Stomach (tissue), 9 donors: Measurements from ENCODE around the gene RRAD. TPM values are rescaled to one million over a fixed set of nuclear protein-coding genes. Genes with fewer than 3 reads are reported as not detected.
A peak's percentile ranks its signal among the peaks of the same experiment; 100 is the strongest.

Experiments used
- DNase-seq, 2 donors: peaks; one replicate each; pipeline versions ENCODE4 v3.0.0 to v3.0.0-alpha.2; 2013 to 2019
- H3K27ac ChIP-seq, 5 donors: fragments of 200-600 bp in 4 of 5; sonication (generic) in 4 of 5; one replicate each; pipeline ENCODE4 v1.5.1; 2013 to 2019; ENCODE audit warnings: mild to moderate bottlenecking in 1 of 5, moderate library complexity in 1 of 5
- H3K27me3 ChIP-seq, 3 donors: fragments of 200-600 bp; sonication (generic); one replicate each; pipeline ENCODE4 v1.5.1; 2017 to 2019; ENCODE audit warnings: mixed run types in 1 of 3
- H3K36me3 ChIP-seq, 4 donors: fragments of 200-600 bp; sonication (generic); 1 replicate in 3 of 4; 2 replicates in 1 of 4; pipeline ENCODE4 v1.5.1; 2016 to 2019
- H3K4me1 ChIP-seq, 4 donors: fragments of 200-600 bp; sonication (generic); one replicate each; pipeline ENCODE4 v1.5.1; 2016 to 2019
- H3K4me3 ChIP-seq, 4 donors: fragments of 200-600 bp; sonication (generic) in 3 of 4; one replicate each; pipeline ENCODE4 v1.5.1; 2016 to 2019; ENCODE audit warnings: mild to moderate bottlenecking in 1 of 4
- H3K9me3 ChIP-seq, 4 donors: fragments of 200-600 bp; sonication (generic); one replicate each; pipeline ENCODE4 v1.5.1; 2016 to 2019
- EP300 ChIP-seq: sonication (generic); formaldehyde crosslinking; IDR thresholded peaks from one replicate; pipeline ENCODE4 v1.6.1; 2017; ENCODE audit warnings: antibody characterized with exemption
- POLR2A ChIP-seq, 4 donors: fragments of 450-650 bp; IDR thresholded peaks; one replicate each; pipeline ENCODE4 v1.6.1; 2016; ENCODE audit warnings: antibody characterized with exemption in 4 of 4, control low read depth in 2 of 4, mild to moderate bottlenecking in 1 of 4, moderate library complexity in 1 of 4
- POLR2AphosphoS5 ChIP-seq, 3 donors: sonication (generic); formaldehyde crosslinking; IDR thresholded peaks; one replicate each; pipeline ENCODE4 v1.6.1; 2016; ENCODE audit warnings: antibody characterized with exemption in 3 of 3
- whole genome bisulfite sequencing, 5 donors: extraction: QIAGEN DNeasy Blood & Tissue Kit in 3 of 5; methylation state at CpG; one replicate each; pipeline versions ENCODE4 v1.1.5 to v1.1.7; 2013 to 2018; 5-methylcytosine and 5-hydroxymethylcytosine counted together
- intact Hi-C: fragments of 100-400 bp; cut with DNase I; formaldehyde crosslinking; loops from one replicate; pipeline ENCODE4 v1.15.1; 2023; ENCODE audit warnings: low total_unique reads
- polyA plus RNA-seq, 3 donors: library from polyadenylated mRNA; stranded (reverse); fragments of 200-250 nt; gene quantifications; one replicate each; pipeline ENCODE4 v1.2.3, GENCODE V29; 2013
- total RNA-seq, 5 donors: library from RNA; depleted of rRNA; stranded (reverse); fragments of >200 nt; gene quantifications; one replicate each; pipeline versions ENCODE4 v1.1.0 to v1.2.3, GENCODE V29; 2014 to 2016
- TF ChIP-seq, protein P1 (sequence below), 7 experiments: fragments of 450-650 bp in 4 of 7; fragments of 200-600 bp in 3 of 7; sonication (generic) in 3 of 7; IDR thresholded peaks; one replicate each; pipeline ENCODE4 v1.5.1; 2016 to 2019; ENCODE audit warnings: antibody characterized with exemption in 7 of 7, control low read depth in 2 of 7, mild to moderate bottlenecking in 1 of 7
- donor health status: healthy with polysubstance abuse.
- donor health status: Bipolar disorder and iron deficiency.
- donor health status: healthy.

Gene RRAD
- total and polyA plus RNA-seq, 8 donors = 1.0 to 39.7 (median 3.5) TPM

GRCh38 chr16:66970775-66971720, 45.7 kb upstream of the RRAD start:
- no peak overlapping the region for H3K4me3 ChIP-seq
- peaks cover 0 to 12% (median 0%) of the 10 kb centered on the region in 3 donors for H3K27me3 ChIP-seq
- H3K4me1 ChIP-seq = no peaks in the 10 kb centered on the region
- WGBS, 5 donors = 71 to 83% (median 76%) methylated on average over 10 of the region's 10 CpGs
- TF ChIP-seq POLR2AphosphoS5 (IDR thresholded peaks at IDR 0.05) (no peak), POLR2A (IDR thresholded peaks at IDR 0.05) (no peak), EP300 (no peak)
- TF ChIP-seq, protein P1, sequence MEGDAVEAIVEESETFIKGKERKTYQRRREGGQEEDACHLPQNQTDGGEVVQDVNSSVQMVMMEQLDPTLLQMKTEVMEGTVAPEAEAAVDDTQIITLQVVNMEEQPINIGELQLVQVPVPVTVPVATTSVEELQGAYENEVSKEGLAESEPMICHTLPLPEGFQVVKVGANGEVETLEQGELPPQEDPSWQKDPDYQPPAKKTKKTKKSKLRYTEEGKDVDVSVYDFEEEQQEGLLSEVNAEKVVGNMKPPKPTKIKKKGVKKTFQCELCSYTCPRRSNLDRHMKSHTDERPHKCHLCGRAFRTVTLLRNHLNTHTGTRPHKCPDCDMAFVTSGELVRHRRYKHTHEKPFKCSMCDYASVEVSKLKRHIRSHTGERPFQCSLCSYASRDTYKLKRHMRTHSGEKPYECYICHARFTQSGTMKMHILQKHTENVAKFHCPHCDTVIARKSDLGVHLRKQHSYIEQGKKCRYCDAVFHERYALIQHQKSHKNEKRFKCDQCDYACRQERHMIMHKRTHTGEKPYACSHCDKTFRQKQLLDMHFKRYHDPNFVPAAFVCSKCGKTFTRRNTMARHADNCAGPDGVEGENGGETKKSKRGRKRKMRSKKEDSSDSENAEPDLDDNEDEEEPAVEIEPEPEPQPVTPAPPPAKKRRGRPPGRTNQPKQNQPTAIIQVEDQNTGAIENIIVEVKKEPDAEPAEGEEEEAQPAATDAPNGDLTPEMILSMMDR (IDR thresholded peaks at IDR 0.05) = no peak
- no peak for DNase-seq
- H3K36me3 ChIP-seq = no peaks in the 10 kb centered on the region
- H3K27ac ChIP-seq = no peak overlapping the region
- intact Hi-C loops = no loop called here
- no peaks in the 10 kb centered on the region for H3K9me3 ChIP-seq

- Histone ChIP-seq H3K4me1 (no peaks in the 10 kb centered on the region), H3K9me3 (no peaks in the 10 kb centered on the region), H3K4me3 (no peak overlapping the region), H3K27ac (no peak overlapping the region), H3K36me3 (no peaks in the 10 kb centered on the region), H3K27me3 (peaks cover 0 to 17% (median 0%) of the 10 kb centered on the region in 3 donors)
- DNase-seq = no peak
- no peak for TF ChIP-seq POLR2A (IDR thresholded peaks at IDR 0.05)
- no peak for TF ChIP-seq POLR2AphosphoS5 (IDR thresholded peaks at IDR 0.05)
- TF ChIP-seq EP300 = no peak
- TF ChIP-seq, protein P1 (IDR thresholded peaks at IDR 0.05) = no peak
- intact Hi-C loops = no loop called here
- WGBS, 5 donors = 79 to 93% (median 83%) methylated on average over 3 to 5 of the region's 5 CpGs
Observed at GRCh38 chr16:66968847-66969246, 43.5 kb upstream of the RRAD start.

- Histone ChIP-seq H3K4me3 (no peak overlapping the region), H3K27me3 (peaks cover 0 to 16% (median 0%) of the 10 kb centered on the region in 3 donors), H3K27ac (no peak overlapping the region), H3K4me1 (peaks cover 0 to 26% (median 11%) of the 10 kb centered on the region in 4 donors), H3K36me3 (no peaks in the 10 kb centered on the region), H3K9me3 (no peaks in the 10 kb centered on the region)
- intact Hi-C loops = no loop called here
- 61 to 80% (median 65%) methylated on average over 1 to 6 of the region's 6 CpGs; no CpG with 5 or more reads in 1 of the 5 donors for WGBS, 5 donors
- no peak for TF ChIP-seq EP300
- TF ChIP-seq, protein P1 (IDR thresholded peaks at IDR 0.05) = no peak
- no peak for TF ChIP-seq POLR2AphosphoS5 (IDR thresholded peaks at IDR 0.05)
- TF ChIP-seq POLR2A (IDR thresholded peaks at IDR 0.05) = no peak
- DNase-seq = no peak
Observed at GRCh38 chr16:66964049-66964448, 38.7 kb upstream of the RRAD start.

GRCh38 chr16:66961914-66962313, 36.6 kb upstream of the RRAD start:
- TF ChIP-seq POLR2AphosphoS5 (IDR thresholded peaks at IDR 0.05) = peak in 1 of 3 donors; percentile 40
- TF ChIP-seq, protein P1 (IDR thresholded peaks at IDR 0.05) = no peak
- H3K27ac ChIP-seq = peak overlapping the region in 3 of 5 donors; percentile 15 to 72 (median 66)
- H3K4me1 ChIP-seq = peaks cover 0 to 26% (median 11%) of the 10 kb centered on the region in 4 donors
- H3K27me3 ChIP-seq = peaks cover 0 to 16% (median 0%) of the 10 kb centered on the region in 3 donors
- DNase-seq = peak in 1 of 2 donors; percentile 89
- intact Hi-C loops = no loop called here
- no peaks in the 10 kb centered on the region for H3K36me3 ChIP-seq
- 18 to 47% (median 29%) methylated on average over 5 of the region's 5 CpGs for WGBS, 5 donors
- H3K4me3 ChIP-seq = no peak overlapping the region
- no peaks in the 10 kb centered on the region for H3K9me3 ChIP-seq
